ENCODE measurements around the gene GDI1. TPM values are rescaled to one million over a fixed set of nuclear protein-coding genes. Genes with fewer than 3 reads are reported as not detected.

Gene GDI1
- total RNA-seq, 1 donor from 2014 or later: 27.0 TPM

GRCh38 chrX:154436374-154436982 is 476 bp upstream of the GDI1 start:
- DNase-seq (ENCODE audit: low read depth in 2 of 2): peak in 1 of 2 donors; percentile 41

DNA sequence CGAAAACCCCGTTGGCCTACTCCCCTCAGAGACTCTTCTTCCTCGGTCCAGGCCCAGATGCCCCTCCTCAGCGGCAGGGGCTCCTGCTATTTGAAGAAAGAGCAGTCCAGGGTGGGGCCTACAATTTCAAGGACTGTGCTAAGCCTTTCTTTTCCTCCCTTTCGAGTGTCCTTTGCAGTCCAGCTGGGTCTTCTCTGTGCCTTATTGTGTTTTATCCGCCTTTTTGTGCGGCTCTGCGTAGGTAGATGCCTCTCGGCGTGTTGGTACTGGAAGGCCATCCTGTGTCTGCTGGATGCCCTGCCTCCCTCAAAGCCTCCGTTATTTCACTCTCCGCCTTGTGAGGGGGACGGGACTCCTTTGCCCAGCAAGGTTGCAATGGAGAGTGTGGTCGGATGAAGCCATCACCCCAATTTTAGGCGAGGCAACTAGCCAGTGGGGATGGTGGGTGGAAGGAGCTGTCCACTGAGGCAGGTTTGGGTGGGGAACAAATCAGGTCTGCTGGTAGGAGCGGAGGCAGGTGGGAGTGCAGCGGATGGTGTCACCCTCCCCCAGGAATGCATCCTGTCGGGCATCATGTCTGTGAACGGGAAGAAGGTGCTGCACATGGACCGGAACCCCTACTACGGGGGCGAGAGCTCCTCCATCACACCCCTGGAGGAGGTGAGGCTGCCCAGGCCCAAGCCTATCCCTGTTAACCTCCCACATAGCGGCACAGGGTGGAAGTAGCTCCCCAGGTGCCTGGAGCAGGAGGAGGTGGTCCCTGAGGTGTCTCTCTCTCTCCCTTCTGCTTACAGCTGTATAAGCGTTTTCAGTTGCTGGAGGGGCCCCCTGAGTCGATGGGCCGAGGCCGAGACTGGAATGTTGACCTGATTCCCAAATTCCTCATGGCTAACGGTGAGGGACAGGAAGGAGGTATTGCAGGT is 1.3 kb downstream of the GDI1 start:
- DNase-seq (ENCODE audit: low read depth in 2 of 2): no peak

GRCh38 chrX:154439841-154440240 is 2.9 kb downstream of the GDI1 start:
- no peak for DNase-seq (ENCODE audit: low read depth in 2 of 2)

DNA sequence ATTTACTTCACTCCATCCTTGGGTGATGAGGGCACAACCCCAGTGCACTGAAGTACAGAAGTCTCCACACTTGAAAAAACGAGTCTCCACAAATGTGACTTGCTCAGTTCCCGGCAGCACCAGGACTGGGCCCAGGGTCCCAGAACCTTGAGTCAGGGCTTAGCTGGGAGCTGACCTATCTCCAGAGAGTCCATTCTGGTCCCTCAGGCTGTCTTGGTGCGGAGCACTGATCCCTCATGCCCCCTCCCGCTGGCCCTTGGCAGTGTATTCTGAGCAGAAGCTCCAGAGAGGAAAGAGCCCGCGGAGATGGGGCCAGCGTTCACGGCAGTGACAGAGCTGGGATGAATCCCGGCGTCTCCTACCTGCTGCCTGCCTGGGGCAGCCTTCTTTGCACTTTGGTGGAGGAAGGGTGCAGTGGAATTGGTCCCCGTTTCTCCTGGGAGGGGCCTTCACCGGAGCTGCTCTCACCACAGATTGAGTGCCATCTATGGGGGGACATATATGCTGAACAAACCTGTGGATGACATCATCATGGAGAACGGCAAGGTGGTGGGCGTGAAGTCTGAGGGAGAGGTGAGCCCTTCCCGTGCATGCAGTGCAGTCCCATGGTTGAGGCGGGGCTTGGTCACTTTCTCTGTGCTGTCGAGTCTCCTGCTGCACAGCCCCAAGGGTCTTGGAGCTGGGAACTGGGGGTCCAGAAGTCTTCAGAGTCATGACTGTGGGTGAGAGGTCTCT is 3.8 kb downstream of the GDI1 start:
- no peak for DNase-seq (ENCODE audit: low read depth in 2 of 2)

GRCh38 chrX:154441564-154441963 is 4.6 kb downstream of the GDI1 start:
- DNase-seq (ENCODE audit: low read depth in 2 of 2): no peak

- no peak for DNase-seq (ENCODE audit: low read depth in 2 of 2)
These were observed 5.2 kb downstream of the GDI1 start for GRCh38 chrX:154441984-154442707.

GRCh38 chrX:154443479-154443910 is 6.5 kb downstream of the GDI1 start:
- no peak for DNase-seq (ENCODE audit: low read depth in 2 of 2)

- peak in 1 of 2 donors; percentile 73 for DNase-seq (ENCODE audit: low read depth in 2 of 2)
These were observed 7.2 kb downstream of the GDI1 start, which contains the start of gene FAM50A for GRCh38 chrX:154443992-154444754. FAM50A (plus strand) TSS chrX:154444141; CDS start chrX:154444236, 95 bp downstream.

DNA sequence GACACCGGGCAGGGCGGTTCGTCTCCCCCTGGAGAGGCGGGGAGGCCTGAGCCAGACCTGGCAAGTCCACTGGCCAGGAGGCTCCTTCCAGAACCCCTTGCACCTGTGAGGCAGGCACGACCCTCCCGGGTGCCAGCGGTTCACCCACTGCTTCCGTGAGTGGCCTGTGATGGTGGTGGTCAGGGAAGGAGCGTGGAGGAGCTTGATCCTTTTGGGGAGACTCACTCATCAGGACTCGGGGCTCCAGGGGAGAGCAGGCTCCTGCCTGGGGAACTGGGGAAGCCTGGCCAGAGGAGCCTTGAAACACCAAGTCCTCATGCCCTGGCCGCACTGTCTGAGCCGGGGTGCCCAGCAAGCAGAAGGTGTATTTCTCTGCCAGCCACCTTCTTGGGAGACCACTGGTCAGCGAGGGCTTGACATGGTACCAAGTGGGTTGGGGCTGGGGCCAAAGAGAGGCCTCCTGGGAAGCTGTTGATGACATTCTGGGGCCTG is 7.8 kb downstream of the GDI1 start:
- DNase-seq (ENCODE audit: low read depth in 2 of 2): no peak

DNA sequence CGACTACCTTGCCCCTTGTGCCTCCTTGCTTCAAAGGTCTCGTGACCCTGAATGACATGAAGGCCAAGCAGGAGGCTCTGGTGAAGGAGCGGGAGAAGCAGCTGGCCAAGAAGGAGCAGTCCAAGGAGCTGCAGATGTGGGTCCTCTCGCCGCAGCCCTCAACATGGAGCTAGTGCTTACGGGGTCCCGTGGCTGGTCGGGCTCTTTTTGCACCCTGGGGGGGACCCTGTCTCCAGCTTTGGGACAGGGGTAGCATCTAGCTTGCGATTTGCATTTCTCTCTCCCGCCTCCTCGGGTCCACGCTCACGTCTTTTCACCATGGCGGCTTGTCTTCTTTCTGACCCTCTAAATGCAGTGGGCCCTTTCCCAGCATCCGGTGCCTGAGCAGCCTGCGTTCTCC is 8.8 kb downstream of the GDI1 start:
- no peak for DNase-seq (ENCODE audit: low read depth in 2 of 2)

DNA sequence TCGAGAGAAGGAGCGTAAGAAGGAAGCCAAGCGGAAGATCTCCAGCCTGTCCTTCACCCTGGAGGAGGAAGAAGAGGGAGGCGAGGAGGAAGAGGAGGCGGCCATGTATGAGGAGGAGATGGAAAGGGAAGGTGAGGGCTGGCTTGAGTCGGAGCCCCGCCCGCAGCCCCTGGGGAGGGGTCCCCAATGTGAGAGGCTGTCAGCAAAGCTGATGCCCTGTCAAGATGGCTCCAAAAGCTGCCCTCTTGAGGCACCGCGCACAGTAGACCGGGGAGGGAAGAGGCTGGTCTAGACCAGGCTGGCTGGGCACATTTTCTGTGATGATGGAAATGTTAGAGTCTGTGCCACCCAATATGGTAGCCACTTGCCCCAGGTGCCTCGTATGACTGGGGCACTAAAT is 9.5 kb downstream of the GDI1 start:
- DNase-seq (ENCODE audit: low read depth in 2 of 2): no peak

GRCh38 chrX:154448484-154448883 is 11.5 kb downstream of the GDI1 start:
- no peak for DNase-seq (ENCODE audit: low read depth in 2 of 2)

- no peak for DNase-seq (ENCODE audit: low read depth in 2 of 2)
These were observed 12.7 kb downstream of the GDI1 start for GRCh38 chrX:154449618-154450017.

- no peak for DNase-seq (ENCODE audit: low read depth in 2 of 2)
These were observed 13.4 kb downstream of the GDI1 start for GRCh38 chrX:154450312-154450711.

DNA sequence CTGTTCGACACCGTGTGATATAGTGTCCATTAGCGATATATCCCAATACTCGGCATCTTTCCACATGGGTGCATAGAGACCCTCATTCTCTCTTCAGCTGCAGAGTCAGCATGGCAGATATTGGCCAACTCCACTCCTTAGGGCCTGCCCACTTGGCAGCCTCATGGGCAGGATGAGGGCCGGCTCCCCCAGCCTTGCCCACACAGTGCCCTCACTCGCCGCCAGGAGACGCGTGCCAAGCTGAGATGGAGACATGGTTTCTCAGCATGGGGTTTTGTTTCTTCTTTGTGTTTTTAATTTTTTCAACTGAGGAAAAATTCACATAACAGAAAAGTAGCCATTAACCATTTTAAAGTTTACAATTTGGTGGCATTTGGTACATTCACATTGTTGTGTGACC is 15.9 kb downstream of the GDI1 start:
- no peak for DNase-seq (ENCODE audit: low read depth in 2 of 2)

DNA sequence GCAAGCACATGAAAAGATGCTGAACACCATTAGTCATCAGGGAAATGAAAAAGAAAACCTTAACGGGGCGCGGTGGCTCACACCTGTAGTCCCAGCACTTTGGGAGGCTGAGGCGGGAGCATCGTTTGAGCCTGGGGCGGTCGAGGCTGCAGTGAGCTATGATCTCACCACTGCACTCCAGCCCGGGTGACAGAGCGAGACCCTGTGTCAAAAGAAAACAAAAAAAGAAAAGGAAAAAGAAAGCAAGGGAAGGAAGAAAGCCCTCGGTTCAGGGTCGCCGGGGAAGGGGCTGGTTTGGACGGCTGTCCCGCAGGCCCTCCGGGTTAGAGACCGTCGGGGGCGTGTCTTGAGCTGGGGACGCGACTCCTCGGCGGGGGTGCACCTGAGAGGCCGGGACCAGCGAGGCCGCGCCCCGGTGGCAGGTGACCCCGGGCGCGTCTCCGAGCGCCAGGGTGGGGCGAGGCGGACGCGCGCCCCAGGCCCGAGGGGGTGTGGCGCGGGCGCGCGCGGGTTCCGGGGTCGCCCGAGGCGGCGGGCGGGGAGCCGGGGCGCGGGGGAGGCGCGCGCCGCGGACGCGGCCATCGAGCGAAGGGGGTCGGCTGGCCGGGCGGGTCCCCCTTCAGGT is 20.6 kb downstream of the GDI1 start:
- peak in 1 of 2 donors; percentile 14 for DNase-seq (ENCODE audit: low read depth in 2 of 2)

DNA sequence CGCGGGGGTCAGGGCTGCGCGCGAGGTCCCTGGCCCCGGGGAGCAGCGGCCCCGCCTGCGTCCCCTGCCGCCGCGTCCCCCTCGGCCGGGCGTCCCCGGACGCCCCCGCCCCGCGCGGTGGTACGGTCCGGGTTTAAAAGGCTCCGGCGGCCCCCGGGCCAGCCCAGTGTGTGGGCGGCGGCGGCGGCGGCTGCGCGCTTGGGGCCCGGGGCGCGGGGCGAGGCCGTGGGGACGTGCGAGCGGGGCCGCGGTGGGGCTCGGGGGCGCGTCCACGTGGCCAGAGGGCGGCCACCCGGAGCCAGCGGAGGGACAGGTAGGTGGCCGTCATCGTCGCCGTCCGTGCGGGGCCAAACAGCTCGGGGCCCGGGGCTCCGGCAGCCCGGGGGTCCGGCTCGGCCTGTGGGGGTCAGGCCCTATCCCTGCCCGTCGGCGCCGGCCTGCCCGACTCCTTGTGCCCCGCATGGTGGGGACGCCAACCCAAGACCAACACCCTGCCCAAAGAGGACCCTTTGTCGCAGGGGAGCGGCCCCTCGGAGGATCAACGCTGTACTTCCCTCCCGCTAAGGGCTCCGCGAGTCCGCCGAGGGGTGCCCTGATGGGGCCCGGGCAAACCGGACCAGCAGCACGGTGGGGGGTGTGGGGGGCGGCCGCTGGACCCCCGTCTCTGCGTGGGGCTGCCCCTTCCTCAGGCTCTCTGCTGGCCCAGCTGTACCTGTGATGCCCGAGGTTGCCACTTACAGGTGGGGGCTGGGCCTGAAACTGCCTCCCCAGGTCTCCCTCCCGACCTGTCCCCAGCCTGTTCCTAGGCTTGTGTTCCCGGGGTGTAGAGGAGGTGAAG is 21.4 kb downstream of the GDI1 start, which contains the start of gene PLXNA3:
Gene PLXNA3 (plus strand): TSS at position 166 of the 838 bp plus-strand sequence. CDS start 1,903 bp downstream, outside the sequence.
- peak in 1 of 2 donors; percentile 43 for DNase-seq (ENCODE audit: low read depth in 2 of 2)

GRCh38 chrX:154458954-154459778 is 22.2 kb downstream of the GDI1 start:
- DNase-seq (ENCODE audit: low read depth in 2 of 2): peak in 1 of 2 donors; percentile 18
